Measurements from ENCODE around the gene IGSF3.
"Not testable (repeated sequence)": the region's sequence is repeated elsewhere in the genome, so short reads cannot be mapped to it uniquely, and the experiment has no call there.

GRCh38 chr1:116648325-116648724, 19.2 kb downstream of the IGSF3 start:
- TF ChIP-seq POLR2A (IDR thresholded peaks at IDR 0.05): peak in 1 of 2 donors; percentile 13
- TF ChIP-seq, protein P1, sequence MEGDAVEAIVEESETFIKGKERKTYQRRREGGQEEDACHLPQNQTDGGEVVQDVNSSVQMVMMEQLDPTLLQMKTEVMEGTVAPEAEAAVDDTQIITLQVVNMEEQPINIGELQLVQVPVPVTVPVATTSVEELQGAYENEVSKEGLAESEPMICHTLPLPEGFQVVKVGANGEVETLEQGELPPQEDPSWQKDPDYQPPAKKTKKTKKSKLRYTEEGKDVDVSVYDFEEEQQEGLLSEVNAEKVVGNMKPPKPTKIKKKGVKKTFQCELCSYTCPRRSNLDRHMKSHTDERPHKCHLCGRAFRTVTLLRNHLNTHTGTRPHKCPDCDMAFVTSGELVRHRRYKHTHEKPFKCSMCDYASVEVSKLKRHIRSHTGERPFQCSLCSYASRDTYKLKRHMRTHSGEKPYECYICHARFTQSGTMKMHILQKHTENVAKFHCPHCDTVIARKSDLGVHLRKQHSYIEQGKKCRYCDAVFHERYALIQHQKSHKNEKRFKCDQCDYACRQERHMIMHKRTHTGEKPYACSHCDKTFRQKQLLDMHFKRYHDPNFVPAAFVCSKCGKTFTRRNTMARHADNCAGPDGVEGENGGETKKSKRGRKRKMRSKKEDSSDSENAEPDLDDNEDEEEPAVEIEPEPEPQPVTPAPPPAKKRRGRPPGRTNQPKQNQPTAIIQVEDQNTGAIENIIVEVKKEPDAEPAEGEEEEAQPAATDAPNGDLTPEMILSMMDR (IDR thresholded peaks at IDR 0.05): not testable (repeated sequence)

Data from Peyer's patch (tissue), 4 donors.